ENCODE results near the gene ATXN1. TPM values are rescaled to one million over a fixed set of nuclear protein-coding genes. Genes with fewer than 3 reads are reported as not detected.

ATXN1 gene
- total RNA-seq, 1 experiment from 2014 or later, result 5.6 TPM

DNA sequence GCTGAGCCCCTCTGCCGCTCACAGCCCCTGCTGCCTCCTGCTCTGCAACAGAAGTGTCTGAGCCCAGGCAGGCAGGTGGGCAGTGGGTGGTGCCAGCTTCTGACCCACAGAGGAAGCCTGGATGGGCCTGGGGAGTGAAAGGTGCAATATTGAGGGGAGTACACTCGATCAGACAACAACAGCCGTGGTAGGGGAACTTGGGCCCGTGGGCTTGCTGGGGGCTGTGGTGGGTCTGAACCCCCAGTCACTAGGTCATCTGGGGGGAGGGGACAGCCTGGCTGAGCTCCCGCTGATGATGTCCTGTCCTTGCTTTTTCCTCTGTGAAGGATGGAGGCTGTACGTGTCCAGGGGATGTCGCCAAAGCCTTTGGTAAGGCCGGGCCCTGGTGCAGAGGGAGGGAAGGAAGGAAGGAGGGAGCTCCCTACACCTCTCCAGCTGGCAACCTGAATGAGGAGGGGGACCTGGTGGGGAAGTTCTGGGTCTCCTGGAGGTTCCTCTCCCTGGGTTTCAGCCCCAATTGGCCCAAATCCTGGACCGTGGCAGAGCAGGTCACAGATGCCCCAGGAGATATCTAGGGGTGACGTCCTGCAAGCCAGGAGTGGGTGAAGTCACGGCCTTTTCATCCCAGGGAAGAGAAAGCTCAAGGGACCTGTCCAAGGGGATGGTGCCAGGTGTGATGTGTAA is 475.7 kb downstream of the ATXN1 start:
- H3K9ac ChIP-seq (ENCODE audit: extremely low read depth, insufficient read length, low read length), result no peak overlapping the region
- H2AK5ac ChIP-seq (ENCODE audit: insufficient read length, low read length), result no peak overlapping the region
- WGBS (ENCODE audit: extremely low coverage, insufficient read length, low lambda C conversion rate), result no CpG with 5 or more reads among the region's 11 CpGs
- no peaks in the 10 kb centered on the region for H3K9me3 ChIP-seq (ENCODE audit: control insufficient read depth, low read depth, low read length)
- no peak overlapping the region for H4K91ac ChIP-seq (ENCODE audit: insufficient read length, low read depth, low read length)
- no peak overlapping the region for H2BK20ac ChIP-seq (ENCODE audit: low read depth, low read length, poor library complexity, severe bottlenecking)
- no peak overlapping the region for H4K8ac ChIP-seq (replicated peaks; ENCODE audit: insufficient read length, low read depth, low read length)
- no peak for DNase-seq
- H3K27me3 Mint-ChIP-seq (ENCODE audit: low read depth), result peaks cover 2% of the 10 kb centered on the region; the same call in 1 of the 2 replicates
- no peak overlapping the region for H3T11ph ChIP-seq (ENCODE audit: low read length)
- H3K27ac ChIP-seq (ENCODE audit: insufficient read length, low read depth, low read length), result no peak overlapping the region
- H3K14ac ChIP-seq (ENCODE audit: insufficient read depth, low read length), result no peak overlapping the region
- TF ChIP-seq, protein P1, sequence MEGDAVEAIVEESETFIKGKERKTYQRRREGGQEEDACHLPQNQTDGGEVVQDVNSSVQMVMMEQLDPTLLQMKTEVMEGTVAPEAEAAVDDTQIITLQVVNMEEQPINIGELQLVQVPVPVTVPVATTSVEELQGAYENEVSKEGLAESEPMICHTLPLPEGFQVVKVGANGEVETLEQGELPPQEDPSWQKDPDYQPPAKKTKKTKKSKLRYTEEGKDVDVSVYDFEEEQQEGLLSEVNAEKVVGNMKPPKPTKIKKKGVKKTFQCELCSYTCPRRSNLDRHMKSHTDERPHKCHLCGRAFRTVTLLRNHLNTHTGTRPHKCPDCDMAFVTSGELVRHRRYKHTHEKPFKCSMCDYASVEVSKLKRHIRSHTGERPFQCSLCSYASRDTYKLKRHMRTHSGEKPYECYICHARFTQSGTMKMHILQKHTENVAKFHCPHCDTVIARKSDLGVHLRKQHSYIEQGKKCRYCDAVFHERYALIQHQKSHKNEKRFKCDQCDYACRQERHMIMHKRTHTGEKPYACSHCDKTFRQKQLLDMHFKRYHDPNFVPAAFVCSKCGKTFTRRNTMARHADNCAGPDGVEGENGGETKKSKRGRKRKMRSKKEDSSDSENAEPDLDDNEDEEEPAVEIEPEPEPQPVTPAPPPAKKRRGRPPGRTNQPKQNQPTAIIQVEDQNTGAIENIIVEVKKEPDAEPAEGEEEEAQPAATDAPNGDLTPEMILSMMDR (conservative IDR thresholded peaks at IDR 0.05), result no peak
- H3K79me1 ChIP-seq (ENCODE audit: insufficient read depth, low read depth, low read length, poor library complexity, severe bottlenecking), result no peaks in the 10 kb centered on the region
- no peak overlapping the region for H2BK120ac ChIP-seq (ENCODE audit: low read depth, low read length, poor library complexity, severe bottlenecking)
- no peaks in the 10 kb centered on the region for H3K4me1 ChIP-seq (ENCODE audit: insufficient read depth, low read length)
- peaks cover 7 to 15% of the 10 kb centered on the region in 2 experiments for H3K4me1 Mint-ChIP-seq
- H3K27ac Mint-ChIP-seq, result no peak overlapping the region; a peak in 1 of 7 replicates
- no peak overlapping the region for H2BK12ac ChIP-seq (ENCODE audit: insufficient read length, low read depth, low read length)
- no peaks in the 10 kb centered on the region for H3K27me3 ChIP-seq (ENCODE audit: insufficient read depth, low read length)
- H3K56ac ChIP-seq (ENCODE audit: insufficient read length, low read depth, low read length), result no peak overlapping the region
- no peaks in the 10 kb centered on the region; a peak in 1 of 5 replicates for H3K9me3 Mint-ChIP-seq
- H3K18ac ChIP-seq (ENCODE audit: insufficient read length, low read depth, low read length), result no peak overlapping the region
- H3K36me3 Mint-ChIP-seq (ENCODE audit: insufficient read depth in 1 of 3, low read depth in 3 of 3), result no peaks in the 10 kb centered on the region
- no peak overlapping the region for H2BK15ac ChIP-seq (ENCODE audit: low read depth, low read length)
- H4K5ac ChIP-seq (ENCODE audit: insufficient read length, low read depth, low read length), result no peak overlapping the region
- no peak overlapping the region for H2BK5ac ChIP-seq (ENCODE audit: insufficient read length, low read length)
- no peak overlapping the region for H3K4ac ChIP-seq (ENCODE audit: low read depth, low read length)
- no peak overlapping the region for H3K4me2 ChIP-seq (ENCODE audit: insufficient read depth, insufficient read length, low read length)
- H3K79me2 ChIP-seq (ENCODE audit: insufficient read depth, low read length), result no peaks in the 10 kb centered on the region
- no peak overlapping the region for H3K4me3 Mint-ChIP-seq
- H4K20me1 ChIP-seq (ENCODE audit: control insufficient read depth, insufficient read depth, insufficient read length), result no peaks in the 10 kb centered on the region
- H2AFZ ChIP-seq (ENCODE audit: low read length), result no peak overlapping the region
- H3K23ac ChIP-seq (ENCODE audit: insufficient read length, low read depth, low read length), result no peak overlapping the region
- no peaks in the 10 kb centered on the region for H3K23me2 ChIP-seq (ENCODE audit: insufficient read length, low read depth, low read length, poor library complexity, severe bottlenecking)
